GM18502 (cell line): ENCODE data around the gene PLAGL2.
"Not testable (repeated sequence)": the region's sequence is repeated elsewhere in the genome, so short reads cannot be mapped to it uniquely, and the experiment has no call there.

Experiments used
- ATAC-seq: cut with Tn5 transposase; IDR thresholded peaks from one replicate; pipeline ENCODE4 v1.9.1; 2021; ENCODE audit warnings: mild to moderate bottlenecking; ENCODE audit not compliant: unreplicated experiment, poor library complexity

PLAGL2 gene

DNA sequence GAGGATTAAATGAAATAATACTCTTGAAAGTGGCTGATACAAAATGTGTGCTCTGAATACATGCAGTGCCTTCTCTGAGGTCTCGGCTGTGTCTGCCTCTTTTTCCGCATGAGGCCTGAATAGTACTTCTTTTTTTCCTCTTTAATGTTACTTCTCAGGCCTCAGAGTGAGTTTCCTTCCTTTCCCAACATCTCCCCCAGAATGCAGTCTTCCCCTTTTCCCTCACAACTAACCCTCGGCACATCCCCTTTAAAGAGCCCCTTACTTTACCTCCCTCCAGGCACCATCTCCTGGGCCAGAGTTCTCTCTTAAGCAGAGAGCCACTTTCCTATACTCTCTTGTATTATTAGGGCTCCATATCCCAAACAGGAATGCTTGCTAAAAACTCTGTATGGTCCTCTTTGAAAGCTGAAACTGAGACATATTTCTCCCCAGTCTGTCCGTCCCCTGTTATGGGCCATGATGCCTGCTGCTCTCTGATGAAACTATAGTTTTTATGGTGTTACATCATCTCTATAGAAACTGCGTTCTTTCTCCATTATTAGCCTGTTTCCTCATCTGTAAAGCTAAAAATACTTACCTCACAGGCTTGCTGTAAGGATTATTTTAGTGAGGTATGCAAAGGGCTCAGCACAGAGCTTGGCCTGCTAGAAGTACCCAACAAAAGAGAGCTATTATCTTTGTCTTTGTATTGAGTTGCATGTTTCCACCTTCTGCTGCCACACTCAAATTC, 2.3 kb downstream of the PLAGL2 start:
- no peak for ATAC-seq

DNA sequence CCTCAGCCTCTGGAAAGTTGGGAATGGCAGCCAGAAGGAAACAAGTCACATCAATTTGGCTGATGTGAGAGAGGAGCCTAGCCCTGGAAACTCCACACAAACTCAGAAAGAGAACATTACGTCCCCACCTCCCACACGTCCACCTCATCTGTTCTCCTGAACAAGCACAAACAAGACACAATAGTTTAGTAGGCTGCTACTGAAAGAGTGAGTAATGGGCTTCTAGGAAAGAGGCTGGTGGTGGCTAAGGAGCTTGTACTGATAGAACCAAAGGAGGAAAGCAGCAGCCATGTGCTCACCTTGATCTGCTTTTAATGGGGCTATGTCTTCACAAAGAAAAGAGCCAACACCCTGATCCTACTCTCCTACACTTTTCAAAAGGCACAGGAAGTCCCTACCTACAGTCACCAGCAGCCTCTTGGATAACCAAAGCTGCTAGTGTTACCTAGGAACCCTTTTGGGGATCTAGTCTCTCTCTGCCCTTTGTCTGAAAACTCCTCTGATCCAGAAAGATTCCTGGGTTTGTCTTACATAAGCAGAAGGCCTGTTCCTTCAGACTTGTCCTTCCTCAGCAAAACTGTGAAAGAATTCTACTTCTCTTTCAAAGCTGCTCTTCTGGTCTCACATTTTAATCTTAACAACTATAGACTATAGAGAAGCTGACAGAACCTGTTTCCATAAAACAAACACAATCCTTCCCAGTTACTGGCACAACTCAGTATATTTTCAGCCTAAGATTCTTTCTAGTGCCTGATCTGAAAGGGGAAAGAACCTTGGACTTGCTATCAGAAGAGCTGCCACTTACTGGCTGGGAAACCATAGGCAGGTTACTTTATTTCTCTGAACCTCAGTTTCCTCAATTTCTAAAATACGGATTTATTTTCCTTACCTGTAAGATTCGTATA, 3.1 kb downstream of the PLAGL2 start:
- ATAC-seq: no peak

DNA sequence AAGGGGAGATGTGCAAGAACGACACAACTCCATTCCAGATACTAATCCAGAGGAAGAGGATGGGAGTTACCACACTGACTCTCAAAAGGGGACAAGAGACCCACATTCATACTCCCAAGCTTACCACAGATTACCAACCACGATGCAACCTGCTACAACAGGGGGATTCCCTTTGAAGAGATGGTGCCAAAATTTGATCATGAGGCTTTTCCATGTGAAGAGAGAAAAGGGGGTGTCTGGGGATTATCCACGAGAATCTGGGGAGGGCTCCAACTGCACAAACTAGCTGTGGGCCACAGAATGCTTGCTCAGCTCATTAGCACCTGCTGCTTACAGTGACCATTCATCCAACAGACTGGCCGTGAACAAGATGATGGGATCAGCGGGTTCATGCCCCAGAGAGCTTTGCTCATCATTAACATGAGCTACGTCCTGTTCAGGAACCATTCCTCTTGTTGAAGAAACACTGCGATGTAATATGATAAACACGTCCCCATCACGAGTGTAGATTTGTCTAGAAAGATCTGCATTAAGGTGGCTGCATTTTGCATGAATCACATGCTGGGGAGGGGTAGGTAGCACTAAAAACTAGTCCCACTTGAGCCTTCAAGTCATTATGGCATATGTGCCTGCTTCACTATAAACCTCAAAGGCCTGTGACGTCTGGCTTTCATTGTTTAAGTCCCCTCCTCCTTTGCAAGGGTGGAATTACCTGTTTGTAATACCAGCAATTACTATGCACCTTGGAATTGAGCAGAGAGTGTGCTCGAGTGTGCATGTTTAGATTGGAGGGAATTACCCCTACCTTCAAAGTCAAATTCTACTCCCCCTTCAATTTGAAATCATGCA, 4.0 kb downstream of the PLAGL2 start:
- ATAC-seq: no peak

DNA sequence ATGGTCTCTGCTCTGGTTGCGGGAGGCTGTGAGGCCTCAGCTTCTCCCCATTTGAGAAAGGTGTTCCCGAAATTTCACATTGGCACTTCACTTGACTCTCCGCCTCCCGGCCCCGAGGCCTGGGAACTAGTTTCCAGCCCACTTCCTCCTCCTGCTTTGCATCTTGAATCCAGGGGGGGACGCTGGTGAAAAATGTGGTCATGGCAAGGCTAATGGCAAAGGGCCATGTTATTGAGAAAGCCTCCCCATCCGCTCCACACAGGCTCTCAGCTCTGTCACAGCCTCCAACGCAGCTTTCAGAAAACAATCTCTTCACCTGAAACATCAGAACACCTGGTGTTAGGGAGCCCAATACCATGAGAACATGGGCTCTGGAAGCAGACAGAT, 5.6 kb downstream of the PLAGL2 start:
- no peak for ATAC-seq

DNA sequence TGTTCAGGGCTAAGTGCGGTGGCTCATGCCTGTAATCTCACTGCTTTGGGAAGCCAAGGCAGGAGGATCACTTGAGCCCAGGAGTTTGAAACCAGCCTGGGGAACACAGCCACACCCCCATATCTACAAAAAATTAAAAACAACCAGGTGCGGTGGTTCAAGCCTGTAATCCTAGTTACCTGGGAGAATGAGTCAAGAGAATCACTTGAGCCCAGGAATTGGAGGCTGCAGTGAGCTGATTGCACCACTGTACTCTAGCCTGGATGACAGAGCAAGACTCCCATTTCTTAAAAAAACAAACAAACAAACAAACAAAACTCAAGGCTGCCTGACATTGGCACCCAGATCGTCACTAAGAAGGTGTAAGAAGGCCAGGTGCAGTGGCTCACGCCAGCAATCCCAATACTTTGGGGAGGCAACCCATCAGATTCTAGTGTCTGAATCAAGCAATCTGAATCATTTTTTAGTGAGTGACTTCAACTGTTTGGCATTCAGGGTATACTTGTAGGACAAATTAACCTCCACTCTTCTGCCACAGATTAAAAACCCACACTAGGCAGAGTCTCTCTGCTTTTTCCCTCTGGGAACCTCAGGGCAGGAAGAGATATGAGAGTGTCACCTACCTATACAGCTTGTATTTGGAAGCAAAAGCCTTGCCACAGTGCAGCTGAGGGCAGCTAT, 6.1 kb downstream of the PLAGL2 start:
- no peak for ATAC-seq

DNA sequence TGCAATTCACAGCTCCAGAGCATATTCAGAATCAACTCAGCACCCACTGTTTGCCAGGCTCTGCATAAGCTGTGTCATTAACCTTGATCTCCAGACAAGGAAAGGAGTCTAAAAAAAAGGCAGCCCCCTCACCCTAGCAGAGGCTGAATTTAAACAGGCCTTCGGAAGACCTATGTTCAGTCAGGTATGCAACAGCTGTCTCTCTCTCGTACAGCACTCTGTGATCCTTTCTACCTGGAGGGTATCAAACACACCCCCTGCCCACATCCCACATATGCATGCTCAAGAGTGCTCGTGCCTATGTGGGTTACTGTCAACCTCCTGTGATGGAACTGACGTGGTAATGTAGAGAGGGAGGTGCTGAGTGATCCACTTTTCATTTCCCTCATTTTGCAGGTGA, 8.5 kb downstream of the PLAGL2 start:
- ATAC-seq: no peak

DNA sequence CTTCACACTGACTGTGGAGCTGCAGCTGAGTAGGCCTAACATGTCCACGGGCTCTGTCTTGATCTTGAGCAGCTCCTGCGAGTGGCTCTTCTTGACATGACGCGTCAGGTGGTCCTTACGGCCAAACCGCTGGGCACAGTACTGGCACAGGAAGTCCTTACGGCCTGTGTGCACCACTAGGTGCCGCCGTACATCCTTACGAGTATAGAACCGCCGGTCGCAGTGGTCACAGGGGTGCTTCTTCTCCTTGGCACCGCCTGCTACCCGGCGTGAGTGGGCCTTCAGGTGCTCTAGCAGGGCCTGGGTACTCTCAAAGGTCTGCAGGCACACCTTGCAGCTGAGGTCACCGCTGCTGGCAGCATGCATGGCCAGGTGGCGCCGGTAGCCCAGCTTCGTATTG, 10.4 kb downstream of the PLAGL2 start:
- ATAC-seq: not testable (repeated sequence)

DNA sequence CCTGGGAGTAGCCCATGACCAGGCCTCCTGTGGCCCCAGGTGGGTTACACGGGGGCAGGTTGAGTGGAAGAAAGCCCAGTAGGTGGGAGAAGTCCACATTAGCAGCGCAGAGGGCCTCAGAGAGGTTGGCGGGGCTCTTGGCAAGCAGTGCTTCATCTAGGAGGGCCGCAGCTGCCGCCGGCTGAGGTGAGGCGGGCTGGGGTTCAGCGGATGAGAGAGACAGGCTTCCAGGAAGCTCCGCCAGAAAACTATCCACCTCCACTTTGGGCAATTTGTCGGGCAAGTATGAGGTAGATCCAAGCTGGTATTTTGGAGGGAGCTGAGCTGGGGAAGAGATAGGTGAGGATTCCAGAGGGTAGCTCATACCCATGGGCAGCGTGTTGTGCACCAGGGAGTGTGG, 10.9 kb downstream of the PLAGL2 start:
- not testable (repeated sequence) for ATAC-seq

DNA sequence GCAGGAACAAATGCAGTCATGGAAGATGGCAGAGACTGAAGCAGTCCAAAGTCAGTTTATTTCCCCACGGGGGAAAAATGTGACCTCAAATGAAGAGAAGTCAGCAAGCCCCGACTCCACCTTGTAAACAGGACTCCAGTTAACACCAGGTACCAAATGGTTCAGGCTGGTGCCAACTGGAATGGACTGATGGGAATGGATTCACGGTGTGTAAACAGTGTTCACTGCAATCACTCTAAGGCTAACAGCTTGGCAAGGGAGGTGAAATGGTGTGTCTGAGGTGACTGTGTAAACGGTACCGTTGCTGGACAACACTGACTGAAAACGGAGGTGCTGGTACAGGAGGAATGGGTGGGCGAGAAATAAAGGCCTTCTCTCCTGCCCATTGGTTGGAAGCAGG, 12.0 kb downstream of the PLAGL2 start:
- ATAC-seq: no peak

DNA sequence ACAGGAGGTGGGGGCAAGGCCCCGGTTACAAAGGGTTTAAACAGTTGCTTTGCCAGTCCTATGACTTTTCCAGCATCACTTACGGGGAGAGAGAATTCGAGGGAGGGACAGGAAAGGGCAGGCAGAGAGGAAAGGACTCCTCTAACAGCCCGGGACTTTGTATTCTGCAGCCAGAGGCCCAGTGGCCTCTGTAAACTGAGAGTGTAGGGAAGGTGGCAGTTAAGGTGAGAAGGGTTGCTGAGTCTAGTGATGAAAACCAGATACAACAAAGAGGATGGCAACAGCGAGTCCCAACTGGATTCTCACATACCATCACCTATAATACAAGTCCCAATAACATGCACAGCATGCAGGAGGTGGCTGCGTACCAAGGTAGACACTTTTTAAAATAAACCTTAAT, 13.5 kb downstream of the PLAGL2 start:
- ATAC-seq: no peak

DNA sequence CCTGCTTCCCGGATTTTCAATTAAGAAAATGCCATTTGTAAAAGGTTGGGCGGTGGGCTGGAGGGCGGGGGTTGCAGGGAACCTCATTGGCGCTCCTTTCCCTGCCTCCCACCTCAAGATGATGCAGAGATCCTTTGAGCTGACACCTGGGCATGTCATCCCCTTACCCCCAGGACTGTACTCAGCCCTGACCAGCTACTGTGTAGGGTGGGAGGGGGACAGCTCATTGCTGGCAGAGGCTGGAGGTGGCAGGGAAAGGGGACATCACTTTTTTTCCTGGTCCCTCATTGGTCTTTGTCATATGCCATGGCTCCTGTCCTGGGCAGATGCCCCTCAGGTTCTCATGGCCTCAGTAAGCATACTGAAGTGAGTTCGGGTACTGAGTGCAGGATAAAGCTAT, 14.2 kb downstream of the PLAGL2 start:
- not testable (repeated sequence) for ATAC-seq

DNA sequence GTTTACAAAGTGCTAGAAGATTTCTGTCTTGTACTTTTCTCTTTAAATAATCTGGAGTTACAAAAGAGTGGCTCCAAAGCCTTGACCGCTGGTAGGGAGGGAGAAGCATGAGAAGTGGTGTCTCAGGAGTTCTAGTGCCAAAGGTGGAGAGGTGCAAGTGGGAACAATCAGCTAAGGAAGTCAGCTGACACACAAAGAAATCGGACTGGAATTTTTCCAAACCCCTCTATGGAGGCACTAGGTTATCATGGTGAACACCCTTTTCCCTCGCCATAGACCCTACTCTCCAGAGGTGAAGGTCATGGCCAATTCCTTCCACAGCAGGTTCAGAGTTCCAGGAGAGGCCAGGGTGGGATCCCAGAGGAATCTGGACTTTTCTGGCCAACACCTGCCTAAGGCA, 14.8 kb downstream of the PLAGL2 start:
- ATAC-seq: no peak

DNA sequence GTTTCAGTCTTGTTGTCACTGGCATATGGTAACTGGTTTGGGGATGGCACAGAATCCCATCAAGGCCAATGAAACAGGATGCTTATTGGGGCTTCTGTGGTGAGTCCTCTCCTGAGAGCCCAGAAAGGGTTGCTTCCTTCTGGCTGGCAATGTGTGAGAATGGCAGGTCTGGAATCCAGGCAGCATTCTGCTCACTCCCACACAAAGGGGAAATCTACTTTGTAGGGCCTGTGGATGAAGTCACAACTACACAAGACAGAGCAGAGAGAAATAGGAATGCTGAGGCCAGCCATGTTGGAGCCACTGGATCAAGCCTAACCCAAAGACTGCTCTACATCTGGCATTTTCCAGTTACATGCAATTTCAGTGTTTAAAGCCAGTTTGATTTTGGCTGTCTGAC, 15.7 kb downstream of the PLAGL2 start:
- no peak for ATAC-seq

DNA sequence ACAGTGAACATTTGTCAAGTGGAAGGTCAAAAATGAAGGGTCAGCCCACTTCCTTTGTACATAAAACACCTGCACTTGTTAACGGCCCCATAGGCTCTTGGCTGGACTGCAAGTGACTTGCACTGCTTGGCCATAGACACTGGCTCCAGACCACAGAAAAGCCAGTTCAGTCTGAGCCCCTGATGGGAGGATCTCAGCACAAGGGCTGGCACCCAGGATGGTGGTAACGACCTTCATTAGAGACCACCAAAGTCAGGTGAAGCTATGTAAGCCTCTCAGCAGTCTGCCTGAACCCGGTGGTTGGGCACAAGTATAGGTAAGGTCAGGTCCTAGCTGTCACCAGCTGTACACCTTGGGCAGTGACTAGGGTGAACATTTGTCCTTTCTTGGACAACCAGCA, 16.1 kb downstream of the PLAGL2 start:
- ATAC-seq: no peak

DNA sequence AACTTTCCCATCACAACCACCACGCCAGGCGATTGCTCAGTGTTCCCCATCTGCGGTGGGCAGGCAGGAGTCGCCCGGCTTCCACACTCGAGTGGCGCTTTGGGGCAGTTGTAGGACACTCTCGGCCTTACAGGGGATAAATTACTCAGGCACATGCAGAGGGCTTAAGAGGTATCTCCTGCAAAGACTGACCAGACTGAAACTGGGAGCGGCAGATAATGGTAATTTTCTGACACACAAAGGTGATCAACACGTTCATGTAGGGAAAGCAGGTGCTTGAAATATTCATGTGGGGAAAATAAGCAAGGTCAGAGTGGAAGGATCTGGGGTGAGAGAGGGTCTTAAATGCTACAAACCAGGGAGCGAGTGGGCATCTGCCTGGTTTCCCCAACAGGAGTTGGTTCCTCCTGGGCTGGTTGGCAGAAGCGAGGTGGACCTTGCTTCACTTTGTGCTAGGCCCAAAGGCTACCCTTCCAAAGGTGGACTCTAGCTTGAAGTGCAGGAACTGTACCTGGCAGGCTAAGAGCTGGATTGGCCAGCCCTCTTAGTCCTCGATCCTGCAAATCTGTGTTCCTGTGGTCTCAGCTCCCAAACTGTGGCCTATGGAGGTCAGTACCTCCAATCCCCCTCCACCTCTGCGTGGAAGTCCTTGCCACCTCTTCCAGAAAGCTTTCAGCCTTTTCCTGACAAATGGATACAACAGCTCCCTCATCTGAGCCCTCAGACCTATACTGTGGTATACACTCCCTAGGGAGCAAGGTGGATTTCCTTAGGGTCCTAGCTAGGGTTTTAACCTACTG, 16.7 kb downstream of the PLAGL2 start:
- ATAC-seq: no peak

DNA sequence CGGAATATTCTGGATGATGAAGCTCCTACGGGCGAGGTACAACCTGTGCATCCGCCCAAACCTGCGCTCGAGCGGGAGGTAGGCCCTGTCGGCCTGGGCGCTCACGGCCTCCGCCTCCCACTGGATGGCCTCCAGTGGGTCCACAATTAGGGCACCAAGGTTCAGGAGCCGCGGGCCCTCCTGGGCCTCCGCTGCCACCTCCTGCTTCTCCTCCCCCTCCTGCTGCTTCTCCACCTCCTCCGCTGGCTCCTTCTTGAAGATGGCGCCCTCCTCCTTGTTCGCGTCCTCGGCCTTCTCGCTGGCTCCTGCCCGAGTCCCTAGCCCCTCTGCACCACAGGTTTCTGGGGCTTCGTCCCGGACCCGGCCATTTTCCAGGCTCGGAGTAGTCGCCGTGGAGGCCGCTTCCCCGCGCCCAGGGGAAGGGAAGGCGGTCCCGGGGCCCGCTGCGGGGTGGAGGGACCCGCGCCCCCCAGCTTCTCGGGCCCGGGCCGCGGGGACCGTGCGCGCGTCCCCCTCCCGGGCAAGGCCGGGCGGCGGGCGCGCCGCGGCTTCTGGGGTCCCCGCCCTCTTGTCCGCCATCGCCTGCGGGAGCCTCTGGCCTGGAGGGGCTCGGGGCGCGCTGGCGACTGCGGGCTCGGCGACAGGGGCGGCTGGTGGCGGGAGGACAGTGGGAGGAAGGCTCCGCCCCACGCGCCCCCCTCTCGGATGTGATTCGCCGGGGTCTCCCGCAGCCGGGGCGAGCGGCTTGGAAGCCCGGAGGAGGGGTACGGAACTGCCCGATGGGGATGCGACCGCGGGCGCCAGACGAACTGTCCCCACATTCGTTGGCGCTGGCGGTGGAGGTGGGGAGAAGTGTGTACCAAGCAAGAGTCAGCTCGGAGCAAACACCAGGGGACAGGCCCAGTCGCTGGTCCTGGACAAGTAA, 17.6 kb downstream of the PLAGL2 start:
- no peak for ATAC-seq

DNA sequence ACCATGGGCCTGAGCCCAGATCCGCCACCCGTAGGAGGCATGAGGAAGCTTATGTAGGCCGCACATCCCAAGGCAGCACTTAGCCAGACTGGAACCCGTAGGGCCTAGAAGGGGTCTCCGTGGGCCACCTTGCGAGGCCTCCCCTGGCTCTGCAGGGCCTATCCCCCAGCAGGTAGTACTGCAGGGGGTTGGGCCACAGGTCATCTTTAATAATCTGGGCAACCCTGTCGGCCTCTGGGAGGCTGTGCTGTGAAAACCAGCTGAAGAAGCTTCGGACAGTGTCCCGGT, 18.5 kb downstream of the PLAGL2 start:
- no peak for ATAC-seq

DNA sequence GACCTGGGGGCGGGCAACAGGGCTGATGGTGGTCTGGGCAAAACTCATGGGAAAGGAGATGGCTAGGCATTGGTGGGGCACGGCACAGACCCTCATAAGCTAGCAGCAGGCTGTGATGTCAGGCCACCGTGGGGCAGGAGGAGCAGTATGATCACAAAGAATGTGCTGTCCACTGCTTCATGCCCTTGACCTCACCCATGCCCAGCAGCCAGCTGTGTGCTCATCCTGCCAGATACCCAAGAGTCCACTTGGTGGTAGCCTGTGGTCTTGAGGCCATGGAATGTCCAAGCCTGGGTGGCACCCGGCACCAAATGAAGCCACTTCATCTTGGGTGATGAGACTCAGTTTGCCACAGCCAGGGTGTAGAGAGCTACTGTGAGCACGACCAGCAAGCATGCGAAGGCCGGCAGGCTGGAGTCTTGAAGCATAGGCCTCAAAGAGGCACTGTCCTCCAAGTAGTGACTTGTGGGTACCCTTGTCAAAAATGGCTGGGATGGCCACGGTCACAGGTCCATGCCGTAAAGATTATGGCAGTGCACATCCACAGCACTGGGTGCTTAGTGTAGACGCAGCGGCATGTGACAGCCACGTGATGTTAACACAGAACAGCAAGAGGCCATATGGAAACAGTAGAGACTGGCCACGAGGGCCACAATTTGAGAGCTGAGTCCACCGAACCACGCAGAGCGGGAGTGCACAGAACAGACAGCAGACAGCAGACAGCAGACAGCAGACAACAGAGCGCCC, 19.0 kb downstream of the PLAGL2 start:
- ATAC-seq: no peak
